GM12878 (cell line): Measurements from ENCODE around the gene GAL3ST2. TPM values are rescaled to one million over a fixed set of nuclear protein-coding genes. Genes with fewer than 3 reads are reported as not detected.

Source experiments
- ATAC-seq: fragments of 200-7000 bp; cut with Tn5 transposase; 3 replicates; pipeline ENCODE4 v1.9.1; 2020; ENCODE audit warnings: mild to moderate bottlenecking, moderate library complexity
- BruUV-seq: library from RNA; stranded (reverse); fragments of 400-500 nt; replicated peaks from 2 replicates; lab custom pipeline; 2021; lab: Mats Ljungman, UMichigan
- CTCF ChIA-PET: fragments of 300-600 bp; sonication (Branson Sonifier 250); formaldehyde crosslinking; extraction: SDS; loops from one replicate; lab custom pipeline; 2021; ENCODE audit warnings: inconsistent platforms; lab: Yijun Ruan, JAX
- POLR2A ChIA-PET: fragments of 350-600 bp; formaldehyde crosslinking; extraction: SDS; loops from one replicate; lab custom pipeline; 2021; ENCODE audit warnings: inconsistent platforms; lab: Charles Lee
- RAD21 ChIA-PET: fragments of 300-600 bp; sonication (Branson Sonifier 250); formaldehyde crosslinking; loops from one replicate; lab custom pipeline; 2023; ENCODE audit warnings: antibody characterized with exemption; ENCODE audit not compliant: unreplicated experiment; lab: Charles Lee
- SMC1A ChIA-PET: fragments of 300-600 bp; sonication (Branson Sonifier 250); formaldehyde crosslinking; loops from one replicate; lab custom pipeline; 2023; ENCODE audit not compliant: unreplicated experiment, uncharacterized antibody; lab: Charles Lee
- DNase-seq: peaks from one replicate; pipeline ENCODE4 v3.0.0-alpha.2; 2011; ENCODE audit warnings: low read depth, low spot score
- FAIRE-seq: peaks from 3 replicates; lab custom pipeline; 2011; peaks lifted over from hg19 to GRCh38; lab: Jason Lieb, UNC
- H2AFZ ChIP-seq: 2 replicates; pipeline ENCODE4 v1.6.0; 2011; ENCODE audit warnings: low read depth, low read length, control low read depth; ENCODE audit not compliant: control insufficient read depth
- H3K27ac ChIP-seq: 2 replicates; pipeline ENCODE4 v1.5.1; 2011; ENCODE audit warnings: control low read depth; ENCODE audit not compliant: control insufficient read depth, insufficient read depth
- H3K27me3 ChIP-seq, 2 experiments: replicated peaks in 1 of 2; 2 replicates each; pipeline versions ENCODE4 v1.6.0 to v1.6.1; 2011; ENCODE audit warnings: low read length in 1 of 2; ENCODE audit not compliant: control insufficient read depth in 2 of 2, insufficient read depth in 2 of 2
- H3K36me3 ChIP-seq, 2 experiments: 2 replicates each; pipeline ENCODE4 v1.5.1; 2011; ENCODE audit warnings: low read length in 1 of 2; ENCODE audit not compliant: control insufficient read depth in 2 of 2, insufficient read depth in 2 of 2
- H3K4me1 ChIP-seq: 2 replicates; pipeline ENCODE4 v1.6.1; 2011; ENCODE audit warnings: mild to moderate bottlenecking, low read length, moderate library complexity, mixed read lengths; ENCODE audit not compliant: control insufficient read depth, insufficient read depth
- H3K4me2 ChIP-seq: 2 replicates; pipeline ENCODE4 v1.6.0; 2011; ENCODE audit warnings: control low read depth; ENCODE audit not compliant: control insufficient read depth, insufficient read depth
- H3K4me3 ChIP-seq: fragments of 200-600 bp; sonication (generic); 2 replicates; pipeline ENCODE4 v1.5.1; 2016
- H3K79me2 ChIP-seq: 2 replicates; pipeline ENCODE4 v1.6.0; 2011; ENCODE audit warnings: low read length; ENCODE audit not compliant: control insufficient read depth, insufficient read depth
- H3K9ac ChIP-seq: 2 replicates; pipeline ENCODE4 v1.8.0; 2011; ENCODE audit warnings: low read length, control low read depth, mixed read lengths; ENCODE audit not compliant: control insufficient read depth, insufficient read depth
- H3K9me3 ChIP-seq: replicated peaks from 3 replicates; pipeline ENCODE4 v1.5.1; 2011; ENCODE audit warnings: mild to moderate bottlenecking, low read length; ENCODE audit not compliant: control insufficient read depth, insufficient read depth
- H4K20me1 ChIP-seq: 2 replicates; pipeline ENCODE4 v1.6.0; 2011; ENCODE audit not compliant: control insufficient read depth, insufficient read depth
- BCLAF1 ChIP-seq: fragments of 450-650 bp; IDR thresholded peaks from 2 replicates; pipeline ENCODE4 v1.6.1; 2017; ENCODE audit warnings: antibody characterized with exemption, mild to moderate bottlenecking, moderate library complexity
- CREB1 ChIP-seq: IDR thresholded peaks from 2 replicates; pipeline ENCODE4 v1.6.1; 2012; ENCODE audit warnings: low read depth, mild to moderate bottlenecking, inconsistent platforms
- IRF3 ChIP-seq: fragments of 450-650 bp; IDR thresholded peaks from 2 replicates; pipeline ENCODE4 v1.6.1; 2014; ENCODE audit warnings: mild to moderate bottlenecking
- IRF4 ChIP-seq: IDR thresholded peaks from 2 replicates; pipeline ENCODE4 v1.6.1; 2011; ENCODE audit warnings: low read depth, low read length
- MAX ChIP-seq: IDR thresholded peaks from 2 replicates; pipeline ENCODE4 v1.6.1; 2012; ENCODE audit warnings: low read depth, low read length, improper control_type of control experiment
- POLR2A ChIP-seq: IDR thresholded peaks from 2 replicates; pipeline ENCODE4 v1.6.1; 2011; ENCODE audit warnings: low read depth, mild to moderate bottlenecking, low read length
- RAD21 ChIP-seq: IDR thresholded peaks from 2 replicates; pipeline ENCODE4 v1.6.1; 2011; ENCODE audit warnings: mild to moderate bottlenecking, low read depth, low read length, moderate library complexity; ENCODE audit not compliant: insufficient read depth
- SUZ12 ChIP-seq: fragments of 200-600 bp; sonication (generic); IDR thresholded peaks from one replicate; pipeline ENCODE4 v1.6.1; 2018; ENCODE audit warnings: antibody characterized with exemption, mild to moderate bottlenecking; ENCODE audit not compliant: unreplicated experiment
- ZBED1 ChIP-seq: IDR thresholded peaks from 2 replicates; pipeline ENCODE4 v1.6.1; 2016; ENCODE audit warnings: borderline replicate concordance
- ZBTB33 ChIP-seq: fragments of 450-650 bp; IDR thresholded peaks from 2 replicates; pipeline ENCODE4 v1.6.1; 2017; ENCODE audit warnings: mild to moderate bottlenecking
- ZSCAN29 ChIP-seq: fragments of 450-650 bp; IDR thresholded peaks from 2 replicates; pipeline ENCODE4 v1.6.1; 2017; ENCODE audit warnings: mild to moderate bottlenecking, moderate library complexity
- WGBS: methylation state at CpG from one replicate; pipeline ENCODE4 v1.1.6; 2016; ENCODE audit warnings: low lambda C conversion rate; ENCODE audit not compliant: insufficient replicate concordance, insufficient coverage; ENCODE audit errors: missing lambda C conversion rate; 5-methylcytosine and 5-hydroxymethylcytosine counted together
- in situ Hi-C: fragments of 300-500 bp; cut with MboI; formaldehyde crosslinking; loops from 9 replicates; pipeline ENCODE4 v1.14.3; 2018; ENCODE audit warnings: mixed read lengths
- intact Hi-C: fragments of 100-400 bp; cut with micrococcal nuclease; formaldehyde crosslinking; loops from one replicate; pipeline ENCODE4 v1.14.2; 2022; ENCODE audit not compliant: unreplicated experiment
- polyA plus RNA-seq, 11 experiments: library from polyadenylated mRNA; depleted of rRNA in 4 of 11; unstranded in 6 of 11; stranded (reverse) in 5 of 11; fragments of >200 nt; fragmentation: Nextera tagmentation in 4 of 11; fragmentation: Illumina TruSeq in 1 of 11; extraction: Ambion mirVana in 4 of 11; extraction: Trizol in 1 of 11; gene quantifications; 1 replicate in 1 of 11; 2 replicates in 10 of 11; pipeline versions ENCODE4 v1.2.1 to v1.2.3, GENCODE V29; 2011 to 2016; ENCODE audit warnings: inconsistent platforms in 2 of 11, missing spikeins in 2 of 11, low read depth in 1 of 11
- total RNA-seq, 4 experiments: library from RNA; depleted of rRNA in 3 of 4; stranded (reverse); fragments of >200 nt in 3 of 4; fragmentation: Illumina TruSeq in 1 of 4; extraction: Trizol in 1 of 4; gene quantifications; 2 replicates each; pipeline versions ENCODE4 v1.2.1 to v1.2.3, GENCODE V29; 2013 to 2021

GAL3ST2 gene
- total and polyA plus RNA-seq, 10 of the 15 experiments (the other 5 are each of a cell fraction or from before 2014, with no cell fraction given) = 0.09 to 0.36 (median 0.11) TPM; not detected in 7

- RAD21 ChIA-PET = no interaction called here
- Histone ChIP-seq H2AFZ (no peak overlapping the region), H3K4me2 (no peak overlapping the region)
- 88% methylated on average over 32 of the region's 37 CpGs for WGBS
- ATAC-seq = no peak
- TF ChIP-seq BCLAF1 (no peak), POLR2A (peak; percentile 35; the same call in 1 of the 2 replicates)
- TF ChIP-seq, all 136 proteins: peak for 1
- Histone ChIP-seq H3K4me1 (peaks cover 23% of the 10 kb centered on the region), H3K36me3 (no peaks in the 10 kb centered on the region), H3K79me2 (no peaks in the 10 kb centered on the region), H3K9me3 (no peaks in the 10 kb centered on the region), H3K27ac (no peak overlapping the region), H4K20me1 (no peaks in the 10 kb centered on the region), H3K9ac (no peak overlapping the region), H3K4me3 (no peak overlapping the region), H3K27me3 (no peaks in the 10 kb centered on the region)
- POLR2A ChIA-PET = no interaction called here
- no peak for DNase-seq
- in situ Hi-C loops (no loop called here), intact Hi-C loops (no loop called here)
- no TSS peak for BruUV-seq
- SMC1A ChIA-PET = no interaction called here
- CTCF ChIA-PET = no interaction called here
- FAIRE-seq = no peak
Observed at GRCh38 chr2:241767464-241768250, 9.0 kb upstream of the GAL3ST2 start.

GRCh38 chr2:241768251-241768711, 8.3 kb upstream of the GAL3ST2 start:
- Histone ChIP-seq H2AFZ (no peak overlapping the region), H3K4me3 (no peak overlapping the region), H3K4me1 (peaks cover 22% of the 10 kb centered on the region), H3K9ac (no peak overlapping the region), H4K20me1 (no peaks in the 10 kb centered on the region), H3K27ac (no peak overlapping the region), H3K27me3 (no peaks in the 10 kb centered on the region), H3K79me2 (no peaks in the 10 kb centered on the region), H3K4me2 (no peak overlapping the region), H3K9me3 (no peaks in the 10 kb centered on the region), H3K36me3 (no peaks in the 10 kb centered on the region)
- intact Hi-C loops (no loop called here), in situ Hi-C loops (no loop called here)
- no peak for DNase-seq
- WGBS = 90% methylated on average over 23 of the region's 29 CpGs
- no peak for FAIRE-seq
- SMC1A ChIA-PET = no interaction called here
- RAD21 ChIA-PET = no interaction called here
- no TSS peak for BruUV-seq
- CTCF ChIA-PET = no interaction called here
- no peak for ATAC-seq
- POLR2A ChIA-PET = no interaction called here
- TF ChIP-seq IRF4 (no peak), SUZ12 (no peak), ZBED1 (no peak), CREB1 (no peak), RAD21 (no peak), MAX (no peak), IRF3 (no peak), ZSCAN29 (no peak), ZBTB33 (no peak)
